ENCODE data around the gene SLC24A5. TPM values are rescaled to one million over a fixed set of nuclear protein-coding genes. Genes with fewer than 3 reads are reported as not detected.

The SLC24A5 gene
- total RNA-seq, 4 donors from 2014 or later = not detected

GRCh38 chr15:48096355-48096786, 24.4 kb upstream of the SLC24A5 start:
- ATAC-seq = no peak
- in situ Hi-C loops (cut with MboI; ENCODE audit: low sequenced_read_pairs in 4 of 4) = no loop called here
- no peaks in the 10 kb centered on the region for H3K36me3 ChIP-seq
- no peak overlapping the region for H3K27ac ChIP-seq
- no peaks in the 10 kb centered on the region for H3K9me3 ChIP-seq
- no peak overlapping the region for H3K4me3 ChIP-seq
- DNase-seq = no peak
- intact Hi-C loops (cut with DNase I; ENCODE audit: low total_unique reads) = no loop called here
- no peak for TF ChIP-seq POLR2A (IDR thresholded peaks at IDR 0.05)
- no peaks in the 10 kb centered on the region for H3K4me1 ChIP-seq
- H3K27me3 ChIP-seq = no peaks in the 10 kb centered on the region

GRCh38 chr15:48096813-48097212, 24.0 kb upstream of the SLC24A5 start:
- no peaks in the 10 kb centered on the region for H3K9me3 ChIP-seq
- no peaks in the 10 kb centered on the region for H3K4me1 ChIP-seq
- H3K36me3 ChIP-seq = no peaks in the 10 kb centered on the region
- H3K27ac ChIP-seq = no peak overlapping the region
- ATAC-seq (no peak), DNase-seq (no peak)
- in situ Hi-C loops (cut with MboI; ENCODE audit: low sequenced_read_pairs in 4 of 4) (no loop called here), intact Hi-C loops (cut with DNase I; ENCODE audit: low total_unique reads) (no loop called here)
- H3K27me3 ChIP-seq = no peaks in the 10 kb centered on the region
- H3K4me3 ChIP-seq = no peak overlapping the region
- TF ChIP-seq POLR2A (IDR thresholded peaks at IDR 0.05) = no peak
- TF ChIP-seq CTCF (IDR thresholded peaks at IDR 0.05 in 4 of 5, conservative IDR thresholded peaks at IDR 0.05 in 1 of 5) = no peak

DNA sequence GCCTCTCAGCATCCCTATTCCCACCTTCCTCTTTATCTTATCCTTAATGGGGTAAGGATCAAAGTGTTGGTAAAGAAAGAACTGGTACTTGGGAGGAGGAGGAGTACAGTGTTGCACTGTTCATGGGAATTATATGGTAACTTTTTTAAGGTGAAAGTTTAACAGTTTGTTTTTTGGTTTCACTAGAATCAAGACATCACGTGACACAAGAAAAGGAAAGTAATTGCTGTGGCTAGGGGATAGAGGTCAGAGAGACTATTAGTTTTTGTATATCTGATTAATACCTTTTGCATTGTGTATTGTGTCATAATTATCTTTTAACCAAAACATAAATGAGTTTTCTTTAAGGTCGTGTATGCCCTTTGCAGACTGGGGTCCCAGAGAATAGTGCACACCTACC, 23.5 kb upstream of the SLC24A5 start:
- in situ Hi-C loops (cut with MboI; ENCODE audit: low sequenced_read_pairs in 4 of 4) = no loop called here
- intact Hi-C loops (cut with DNase I; ENCODE audit: low total_unique reads) = no loop called here
- no peak overlapping the region for H3K27ac ChIP-seq
- no peaks in the 10 kb centered on the region for H3K4me1 ChIP-seq
- no peaks in the 10 kb centered on the region for H3K36me3 ChIP-seq
- no peak overlapping the region for H3K4me3 ChIP-seq
- no peak for DNase-seq
- no peaks in the 10 kb centered on the region for H3K27me3 ChIP-seq
- no peaks in the 10 kb centered on the region for H3K9me3 ChIP-seq
- TF ChIP-seq POLR2A (IDR thresholded peaks at IDR 0.05) = no peak
- no peak for TF ChIP-seq CTCF (IDR thresholded peaks at IDR 0.05 in 4 of 5, conservative IDR thresholded peaks at IDR 0.05 in 1 of 5)
- no peak for ATAC-seq

- in situ Hi-C loops (cut with MboI; ENCODE audit: low sequenced_read_pairs in 4 of 4) (no loop called here), intact Hi-C loops (cut with DNase I; ENCODE audit: low total_unique reads) (no loop called here)
- DNase-seq = no peak
- no peaks in the 10 kb centered on the region for H3K4me1 ChIP-seq
- H3K27ac ChIP-seq = no peak overlapping the region
- H3K4me3 ChIP-seq = no peak overlapping the region
- no peaks in the 10 kb centered on the region for H3K36me3 ChIP-seq
- no peaks in the 10 kb centered on the region for H3K9me3 ChIP-seq
- peaks cover 0 to 4% (median 2%) of the 10 kb centered on the region in 3 donors for H3K27me3 ChIP-seq
- ATAC-seq = no peak
- TF ChIP-seq CTCF (IDR thresholded peaks at IDR 0.05 in 4 of 5, conservative IDR thresholded peaks at IDR 0.05 in 1 of 5) = no peak
Measured at GRCh38 chr15:48101376-48101961, 19.3 kb upstream of the SLC24A5 start.

GRCh38 chr15:48102167-48102566, 18.6 kb upstream of the SLC24A5 start:
- H3K27me3 ChIP-seq = peaks cover 0 to 4% (median 2%) of the 10 kb centered on the region in 3 donors
- no peaks in the 10 kb centered on the region for H3K9me3 ChIP-seq
- DNase-seq (no peak), ATAC-seq (no peak)
- in situ Hi-C loops (cut with MboI; ENCODE audit: low sequenced_read_pairs in 4 of 4) (no loop called here), intact Hi-C loops (cut with DNase I; ENCODE audit: low total_unique reads) (no loop called here)
- no peaks in the 10 kb centered on the region for H3K36me3 ChIP-seq
- H3K27ac ChIP-seq = no peak overlapping the region
- no peak overlapping the region for H3K4me3 ChIP-seq
- H3K4me1 ChIP-seq = no peaks in the 10 kb centered on the region
- no peak for TF ChIP-seq POLR2A (IDR thresholded peaks at IDR 0.05)
- no peak for TF ChIP-seq CTCF (IDR thresholded peaks at IDR 0.05 in 4 of 5, conservative IDR thresholded peaks at IDR 0.05 in 1 of 5)

All from gastrocnemius medialis (tissue), 4 donors.